NCI-H2107 (cell line): ENCODE data around the gene OR5C1.
"Not testable (repeated sequence)": the region's sequence is repeated elsewhere in the genome, so short reads cannot be mapped to it uniquely, and the experiment has no call there.

Source experiments
- DNase-seq: peaks from one replicate; lab custom pipeline; 2025; lab: John Stamatoyannopoulos, UW

Gene OR5C1

GRCh38 chr9:122810306-122810946 lies 21.7 kb downstream of the OR5C1 start:
- DNase-seq: peak; percentile 81

GRCh38 chr9:122812736-122813135 lies 24.0 kb downstream of the OR5C1 start:
- no peak for DNase-seq

GRCh38 chr9:122814545-122814944 lies 25.8 kb downstream of the OR5C1 start:
- DNase-seq: no peak

DNA sequence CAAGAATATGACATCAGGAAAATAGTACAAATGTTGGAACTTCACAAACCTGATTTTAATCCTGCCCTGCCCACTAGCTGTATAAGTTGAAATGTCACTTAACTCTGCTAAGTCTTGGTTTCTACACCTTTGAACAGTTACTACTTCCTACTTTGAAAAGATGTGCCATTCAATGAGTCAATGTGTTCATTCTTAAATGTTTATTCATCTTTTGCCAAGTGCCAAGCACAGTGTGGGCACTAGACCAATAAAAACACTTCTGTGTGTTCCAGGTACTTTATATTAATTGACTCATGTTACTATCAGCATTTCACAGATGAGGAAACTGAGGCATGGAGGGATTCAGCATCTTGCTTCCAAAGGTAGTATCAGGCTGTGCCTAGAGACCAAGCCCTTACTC lies 26.8 kb downstream of the OR5C1 start:
- no peak for DNase-seq

DNA sequence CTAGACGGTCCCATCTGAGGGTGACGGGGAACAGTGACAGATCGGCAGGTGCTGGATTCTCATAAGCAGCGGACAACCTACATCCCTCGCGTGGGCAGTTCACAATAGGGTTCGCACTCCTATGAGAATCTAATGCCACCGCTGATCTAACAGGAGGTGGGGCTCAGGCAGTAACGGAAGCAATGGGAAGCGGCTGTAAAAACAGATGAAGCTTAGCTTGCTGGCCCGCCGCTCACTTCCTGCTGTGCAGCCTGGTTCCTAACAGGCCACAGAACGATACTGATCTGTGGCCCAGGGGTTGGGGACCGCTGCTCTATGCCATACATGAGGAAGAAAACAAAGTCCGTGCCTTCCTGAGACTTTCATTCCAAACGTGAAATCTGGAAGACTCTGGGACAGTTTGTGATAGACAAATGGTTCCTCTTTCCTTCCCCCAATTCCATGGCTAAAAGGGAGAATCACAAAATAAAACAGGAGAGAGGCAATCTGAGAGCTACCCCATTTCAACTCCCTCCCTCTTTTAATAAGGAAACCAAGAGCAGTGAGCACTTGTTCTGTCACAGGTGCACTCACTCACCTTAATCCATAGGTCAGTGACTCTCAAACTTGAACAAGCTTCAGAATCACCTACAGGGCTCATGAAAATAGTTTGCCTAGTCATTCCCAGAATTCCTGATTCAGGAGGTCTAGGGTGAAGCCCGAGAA lies 27.6 kb downstream of the OR5C1 start:
- no peak for DNase-seq

- DNase-seq: no peak
Measured at GRCh38 chr9:122819326-122819725, 30.6 kb downstream of the OR5C1 start.

GRCh38 chr9:122819791-122820489 lies 31.2 kb downstream of the OR5C1 start:
- no peak for DNase-seq

GRCh38 chr9:122820490-122820845 lies 31.7 kb downstream of the OR5C1 start:
- no peak for DNase-seq

DNA sequence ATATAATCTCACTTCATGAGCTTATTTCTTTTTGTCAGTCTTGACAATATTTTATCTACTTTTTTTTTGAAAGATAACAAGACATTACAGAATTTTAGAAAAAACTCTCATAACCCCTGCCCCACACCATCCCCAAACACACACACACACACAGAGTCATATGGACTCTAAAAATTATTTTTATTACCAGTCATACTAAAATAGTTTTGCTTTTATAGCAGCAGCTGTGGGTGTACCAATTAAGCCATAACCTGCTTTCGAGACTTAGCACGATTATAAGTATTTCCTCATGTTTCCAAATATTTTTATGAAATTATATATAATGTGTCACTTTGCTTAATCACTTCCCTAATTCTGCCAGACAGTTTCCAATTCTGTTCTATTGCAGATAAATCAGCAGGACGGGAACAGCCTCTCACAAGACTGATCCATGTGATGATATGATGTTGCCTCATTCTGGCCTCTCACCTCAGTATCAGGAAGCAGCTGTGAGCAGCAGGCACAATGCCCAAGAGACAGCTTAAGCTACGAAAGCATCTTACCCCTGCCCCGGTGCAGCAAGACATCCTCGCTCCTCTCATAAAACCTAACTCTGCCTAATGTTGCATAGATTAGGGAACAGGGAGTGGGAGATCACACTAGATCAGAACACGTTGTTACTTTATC lies 32.7 kb downstream of the OR5C1 start:
- DNase-seq: no peak

- no peak for DNase-seq
Measured at GRCh38 chr9:122822056-122822455, 33.3 kb downstream of the OR5C1 start.

DNA sequence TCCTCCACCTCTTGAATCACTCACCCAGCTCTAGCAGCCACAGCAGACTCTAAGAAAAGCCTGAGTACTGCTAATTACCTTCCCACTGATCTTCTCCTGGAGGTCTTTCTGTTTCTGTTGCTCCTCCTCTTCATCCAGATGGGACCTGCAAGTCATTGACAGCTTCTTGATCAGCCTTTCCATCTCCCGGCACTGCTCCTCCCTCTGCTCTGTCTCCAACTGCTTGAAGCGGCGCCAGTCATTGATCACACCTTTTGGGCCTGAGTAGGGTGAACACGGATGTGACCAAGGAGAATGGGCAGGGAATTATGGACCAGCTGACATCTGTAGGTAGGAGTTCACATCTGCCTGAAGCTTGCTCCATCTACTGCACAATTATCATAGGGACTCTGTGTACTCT lies 34.2 kb downstream of the OR5C1 start:
- DNase-seq: no peak

DNA sequence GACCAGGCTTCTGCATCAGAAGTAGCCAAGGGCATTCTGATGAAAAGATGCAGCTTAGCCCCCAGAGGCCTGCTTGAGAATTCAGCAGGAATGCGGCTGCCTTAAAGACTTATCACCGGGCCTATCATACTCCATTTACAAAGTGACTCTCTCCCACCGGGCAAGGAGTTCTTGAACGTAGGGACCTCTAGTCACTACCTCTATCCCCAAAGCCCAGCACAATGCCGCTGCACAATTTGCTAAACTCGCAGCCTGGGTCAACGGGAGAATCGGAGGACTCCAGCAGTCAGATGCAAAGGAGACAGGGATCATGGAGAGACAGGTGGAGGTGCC lies 39.0 kb downstream of the OR5C1 start:
- no peak for DNase-seq

DNA sequence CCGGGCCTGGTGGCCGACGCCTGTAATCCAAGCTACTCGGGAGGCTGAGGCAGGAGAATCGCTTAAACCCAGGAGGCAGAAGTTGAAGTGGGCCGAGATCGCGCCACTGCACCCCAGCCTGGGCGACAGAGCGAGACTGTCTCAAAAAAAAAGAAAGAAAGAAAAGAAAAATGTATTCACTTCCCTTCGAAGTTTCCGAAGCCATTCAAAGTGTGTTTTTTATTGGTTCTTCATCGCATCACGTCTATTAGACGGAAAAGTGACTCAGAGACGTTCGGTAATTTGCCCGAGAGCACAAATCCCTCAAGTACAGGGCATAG lies 40.2 kb downstream of the OR5C1 start:
- not testable (repeated sequence) for DNase-seq

GRCh38 chr9:122832194-122832593 lies 43.5 kb downstream of the OR5C1 start:
- no peak for DNase-seq

- DNase-seq: no peak
Measured at GRCh38 chr9:122835313-122835731, 46.6 kb downstream of the OR5C1 start.

DNA sequence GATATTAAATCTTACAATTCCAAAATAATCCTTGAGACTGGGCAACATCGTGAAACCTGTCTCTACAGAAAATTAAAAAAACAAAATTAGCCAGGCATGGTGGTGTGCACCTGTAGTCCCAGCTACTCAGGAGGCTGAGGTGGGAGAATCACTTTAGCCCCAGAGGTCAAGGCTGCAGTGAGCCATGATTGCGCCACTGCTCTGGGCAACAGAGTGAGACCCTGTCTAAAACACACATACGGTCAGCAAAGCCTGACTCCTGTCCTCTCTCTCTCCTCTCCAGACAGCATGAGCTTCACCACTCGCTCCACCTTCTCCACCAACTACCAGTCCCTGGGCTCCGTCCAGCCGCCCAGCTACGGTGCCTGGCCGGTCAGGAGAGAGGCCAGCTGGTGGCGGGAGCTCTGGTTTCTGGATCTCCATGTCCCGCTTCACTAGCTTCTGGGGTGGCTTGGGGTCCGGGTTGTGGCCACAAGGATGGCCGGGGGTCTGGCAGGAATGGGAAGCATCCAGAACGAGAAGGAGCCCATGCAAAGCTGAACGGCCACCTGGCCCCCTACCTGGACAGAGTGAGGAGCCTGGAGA lies 48.6 kb downstream of the OR5C1 start:
- no peak for DNase-seq

- not testable (repeated sequence) for DNase-seq
Measured at GRCh38 chr9:122838441-122838840, 49.7 kb downstream of the OR5C1 start.
